ACHN (cell line): Measurements from ENCODE around the gene OTUD7B.

Experiments used
- DNase-seq: peaks from one replicate; pipeline ENCODE4 v3.0.0-alpha.2; 2015
- in situ Hi-C: cut with HindIII; loops from 2 replicates; pipeline ENCODE4 v1.10.0; 2017; ENCODE audit warnings: low sequenced_read_pairs, low pct_ligation_motif_present, low pct_unique_long_range_greater_than_20kb

OTUD7B gene

GRCh38 chr1:149931212-149931790, 79.2 kb downstream of the OTUD7B start:
- no peak for DNase-seq
- in situ Hi-C loops: no loop called here

- DNase-seq: no peak
- in situ Hi-C loops: no loop called here
These were observed 80.7 kb downstream of the OTUD7B start for GRCh38 chr1:149929856-149930255.

- in situ Hi-C loops: no loop called here
- no peak for DNase-seq
These were observed 82.2 kb downstream of the OTUD7B start for GRCh38 chr1:149928401-149928724.

GRCh38 chr1:149927563-149928400, 82.7 kb downstream of the OTUD7B start, which contains the start of gene SF3B4:
TSS of gene SF3B4 (minus strand) at chr1:149927803. CDS start at chr1:149927759, 44 bp downstream.
- in situ Hi-C loops: no loop called here
- DNase-seq: peak; percentile 96

DNA sequence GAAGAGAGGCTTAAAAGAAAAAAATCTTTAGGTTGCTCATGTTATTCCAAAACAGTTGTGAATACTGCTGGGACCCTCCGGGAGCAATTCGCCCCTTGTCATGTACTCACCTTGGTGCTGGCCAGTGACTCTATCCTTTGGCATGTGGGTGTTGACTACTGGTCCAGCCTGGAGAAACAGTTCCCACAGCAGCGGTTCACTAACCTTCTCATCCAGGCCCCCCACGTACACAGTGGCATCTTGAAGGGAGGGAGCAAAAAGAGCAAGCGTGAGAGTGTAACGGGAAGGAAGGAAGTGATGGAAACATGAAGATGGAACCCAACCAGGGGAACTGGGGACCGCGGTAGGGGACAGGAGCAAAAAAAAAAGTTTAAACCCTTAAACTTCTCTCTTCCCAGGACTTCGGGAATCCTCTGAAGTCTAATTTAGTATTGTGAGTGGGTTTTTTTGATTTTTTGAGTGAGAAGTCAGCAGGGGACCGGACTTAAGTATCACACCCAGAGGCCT, 83.4 kb downstream of the OTUD7B start:
- in situ Hi-C loops: no loop called here
- DNase-seq: peak; percentile 27

DNA sequence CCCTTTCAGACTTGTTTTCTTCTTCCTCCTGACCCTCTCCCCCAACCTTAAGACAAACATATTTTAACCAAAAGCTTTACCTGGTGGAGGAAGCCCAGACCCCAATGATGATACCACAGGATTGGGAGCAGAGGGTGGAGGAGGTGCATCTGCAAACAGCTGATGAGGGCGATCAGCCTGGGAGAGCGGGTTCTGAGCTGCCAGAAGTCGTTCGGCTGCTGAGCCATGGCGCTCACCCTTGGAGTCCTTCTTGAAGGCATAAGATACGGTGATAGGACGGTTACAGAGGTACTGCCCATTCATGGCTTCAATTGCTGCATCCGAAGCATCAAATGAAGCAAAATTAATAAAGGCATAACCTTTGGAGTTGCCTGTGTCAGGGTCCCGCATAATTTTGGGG, 84.2 kb downstream of the OTUD7B start:
- in situ Hi-C loops: no loop called here
- no peak for DNase-seq

DNA sequence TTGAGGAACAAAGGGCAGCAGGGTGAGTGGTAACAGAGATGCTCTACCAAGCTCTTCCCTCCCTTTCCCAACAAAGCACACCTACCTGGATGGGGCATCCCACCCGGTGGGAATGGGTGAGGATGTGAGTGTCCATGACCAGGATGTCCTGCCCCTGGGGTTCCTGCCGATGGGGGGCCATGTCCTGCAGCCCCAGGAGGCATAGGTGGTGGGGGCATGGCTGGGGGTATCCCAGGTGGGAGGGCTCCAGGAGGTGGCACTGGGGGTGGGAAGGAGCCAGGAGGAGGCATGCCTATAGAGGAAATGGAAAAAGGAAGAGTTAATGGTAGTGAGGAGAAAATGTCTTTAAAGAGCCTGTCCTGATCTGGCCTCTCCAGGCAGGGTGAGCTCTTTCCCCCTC, 84.8 kb downstream of the OTUD7B start:
- in situ Hi-C loops: no loop called here
- DNase-seq: no peak

DNA sequence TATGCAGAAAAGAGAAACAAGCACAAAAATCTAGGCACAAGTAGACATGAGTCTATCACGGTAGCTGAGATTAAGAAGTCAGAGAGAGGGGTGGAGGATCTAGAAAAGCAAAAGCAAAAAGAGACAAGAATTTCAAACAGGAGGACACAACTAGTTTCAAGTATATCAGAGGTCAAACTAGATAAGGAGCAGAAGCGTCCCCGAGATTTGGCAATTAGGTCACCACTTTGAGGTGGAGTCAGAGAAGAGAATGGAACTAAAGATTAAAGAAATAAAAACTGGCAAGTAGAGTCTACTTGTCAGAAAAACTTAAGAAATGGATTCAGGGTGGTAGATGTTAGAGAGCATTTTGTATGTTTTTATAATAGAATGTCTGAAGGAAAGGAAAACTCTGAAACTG, 85.2 kb downstream of the OTUD7B start:
- DNase-seq: no peak
- in situ Hi-C loops: no loop called here

DNA sequence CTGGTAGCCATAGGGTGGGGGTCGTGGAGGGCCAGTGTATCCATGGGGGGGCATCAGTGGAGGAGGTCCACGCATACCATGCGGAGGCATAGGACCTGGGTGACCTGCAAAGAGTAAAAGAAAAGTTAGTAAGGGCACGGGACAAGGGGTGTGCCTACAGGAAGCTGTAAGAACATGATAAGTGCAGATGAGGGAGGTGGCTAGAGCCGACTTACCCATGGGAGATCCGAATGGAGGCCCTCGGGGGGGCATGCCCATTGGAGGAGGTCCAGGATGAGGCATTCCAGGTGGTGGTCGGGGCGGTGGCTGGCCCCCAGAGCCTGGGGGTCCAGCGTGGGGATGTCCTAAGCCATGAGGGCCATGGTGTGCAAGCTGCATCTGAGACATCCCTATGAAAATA, 86.9 kb downstream of the OTUD7B start:
- in situ Hi-C loops: no loop called here
- DNase-seq: no peak

DNA sequence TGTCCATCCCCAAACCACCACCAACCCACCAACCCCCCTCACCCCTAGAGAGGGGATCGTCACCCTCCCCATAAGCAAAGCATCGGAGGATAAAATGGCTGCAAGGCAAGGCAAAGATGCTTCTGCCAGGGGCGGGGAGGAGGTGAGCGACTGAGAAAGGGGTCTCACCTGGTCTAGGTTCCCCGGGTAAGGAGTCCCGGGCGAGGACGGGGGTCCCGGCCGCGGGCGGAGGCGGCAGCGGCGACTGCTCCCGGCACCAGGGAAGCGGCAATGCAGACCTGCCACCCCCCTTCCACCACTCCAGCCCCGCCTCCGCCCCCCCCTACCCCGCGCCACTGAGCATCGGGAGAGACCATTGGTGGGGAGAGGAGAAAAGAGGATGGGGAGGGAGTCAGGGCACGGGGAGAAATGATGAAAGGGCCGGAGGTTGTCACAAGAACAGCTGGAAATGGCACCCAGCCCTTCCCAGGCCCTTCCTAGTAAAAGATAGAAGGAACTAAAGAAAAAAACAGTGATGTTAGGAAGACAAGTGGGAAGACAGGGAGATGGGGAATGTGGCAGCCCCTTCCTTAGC, 92.9 kb downstream of the OTUD7B start, which contains the start of gene SV2A:
Gene SV2A, minus strand, starts transcription at position 274 of the 574 bp plus-strand sequence. CDS start 4,004 bp downstream, outside the sequence.
- DNase-seq: peak; percentile 71
- in situ Hi-C loops: no loop called here

DNA sequence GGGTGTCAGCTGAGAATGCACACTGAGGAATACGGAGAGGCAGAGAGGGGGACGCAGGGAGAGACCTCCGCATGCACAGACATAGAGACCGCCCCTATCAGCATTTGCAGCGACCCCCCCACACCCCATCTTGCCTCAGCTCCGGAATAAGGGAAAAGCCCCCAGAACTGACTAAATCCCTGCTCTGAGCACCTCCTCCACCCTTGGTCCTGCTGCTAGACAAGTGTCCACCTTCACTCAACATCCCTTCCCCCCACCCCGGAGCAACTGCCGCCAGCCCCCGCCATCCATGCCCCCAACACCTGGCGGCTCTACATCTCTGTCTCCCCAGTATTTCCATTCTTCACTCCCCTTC, 93.7 kb downstream of the OTUD7B start:
- DNase-seq: no peak
- in situ Hi-C loops: no loop called here

- DNase-seq: no peak
- in situ Hi-C loops: no loop called here
These were observed 94.2 kb downstream of the OTUD7B start for GRCh38 chr1:149916193-149916897.

GRCh38 chr1:149915429-149916192, 94.9 kb downstream of the OTUD7B start:
- no peak for DNase-seq
- in situ Hi-C loops: no loop called here

DNA sequence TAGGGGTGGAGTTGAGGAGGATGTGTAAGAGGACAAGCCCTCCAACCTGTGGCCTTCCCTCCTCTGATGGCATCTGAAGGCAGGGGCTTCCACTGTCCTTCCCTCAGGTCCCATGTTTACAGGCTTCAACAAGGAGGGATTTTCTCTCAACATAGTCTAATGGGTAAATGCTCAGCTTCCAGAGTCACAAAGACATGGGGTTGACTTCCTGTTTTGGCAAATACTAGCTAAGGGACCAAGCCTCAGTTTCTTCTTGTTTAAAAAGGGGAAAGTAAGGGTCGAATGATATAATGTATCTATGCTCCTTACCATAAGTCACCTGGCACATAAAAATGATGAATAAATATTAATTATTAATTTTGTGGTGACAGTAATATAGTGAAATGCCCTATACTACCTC, 96.0 kb downstream of the OTUD7B start:
- in situ Hi-C loops: no loop called here
- no peak for DNase-seq

GRCh38 chr1:149906570-149907075, 103.9 kb downstream of the OTUD7B start:
- no peak for DNase-seq
- in situ Hi-C loops: no loop called here

DNA sequence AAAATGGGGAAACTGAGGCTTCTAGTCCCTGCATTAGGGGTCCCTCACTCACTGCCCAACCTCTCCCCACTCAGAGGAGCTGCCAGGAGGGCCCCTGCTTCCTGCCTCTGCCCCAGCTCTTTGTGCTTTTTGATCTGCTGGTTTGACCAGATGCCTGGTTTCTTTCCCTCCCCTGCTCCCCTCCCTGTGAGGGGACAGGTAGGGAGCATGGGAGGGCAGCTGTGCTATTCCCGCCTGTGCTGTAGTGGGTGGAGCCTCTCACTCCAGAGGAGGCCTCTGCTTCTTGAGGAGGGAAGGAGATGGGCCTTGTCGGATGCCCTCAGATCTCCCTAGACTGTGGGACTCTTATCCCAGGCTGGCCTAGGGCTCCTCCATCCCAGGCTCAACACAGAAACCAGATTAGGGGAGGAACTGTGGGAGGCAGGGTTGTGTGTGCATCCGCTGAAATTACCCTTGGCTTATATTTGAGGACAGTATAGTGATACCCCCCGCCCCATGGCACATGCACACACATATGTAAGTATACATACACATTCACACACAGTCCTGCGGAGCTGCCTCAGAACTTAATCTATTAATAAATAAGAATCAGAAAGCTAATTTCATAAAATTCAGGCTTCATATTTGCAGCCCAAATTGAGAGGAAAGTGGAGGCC, 106.6 kb downstream of the OTUD7B start:
- DNase-seq: no peak
- in situ Hi-C loops: no loop called here

- in situ Hi-C loops: no loop called here
- DNase-seq: peak; percentile 96
These were observed 110.9 kb downstream of the OTUD7B start, which contains the start of gene BOLA1 for GRCh38 chr1:149899460-149900284. TSS of gene BOLA1 (plus strand) at chr1:149899568. CDS start at chr1:149900060, 492 bp downstream.
